GM23338 (cell line): ENCODE measurements around the gene ACOT11.

ENCODE experiments used
- CREB1 ChIP-seq: fragments of 250-450 bp; sonication (Bioruptor Pico); IDR thresholded peaks from 2 replicates; pipeline ENCODE4 v1.5.0; 2020; ENCODE audit warnings: low read depth, mild to moderate bottlenecking, moderate library complexity
- CTCF ChIP-seq, 2 experiments: fragments of 200-600 bp in 1 of 2; sonication (generic) in 1 of 2; conservative IDR thresholded peaks; 2 replicates each; pipeline versions ENCODE4 v1.5.1 to v1.6.1; 2016 to 2017; ENCODE audit warnings: antibody characterized with exemption in 2 of 2, low read depth in 2 of 2, mild to moderate bottlenecking in 2 of 2, moderate library complexity in 1 of 2
- EZH2 ChIP-seq: fragments of 200-600 bp; sonication (generic); IDR thresholded peaks from one replicate; pipeline ENCODE4 v1.8.0; 2017; ENCODE audit warnings: antibody characterized with exemption, mild to moderate bottlenecking, low read depth; ENCODE audit not compliant: unreplicated experiment
- EZH2phosphoT487 ChIP-seq: fragments of 200-600 bp; sonication (generic); IDR thresholded peaks from one replicate; pipeline ENCODE4 v1.8.1; 2018; ENCODE audit warnings: antibody characterized with exemption; ENCODE audit not compliant: unreplicated experiment
- JUNB ChIP-seq: IDR thresholded peaks from one replicate; pipeline ENCODE4 v1.6.1; 2016; ENCODE audit warnings: antibody characterized with exemption; ENCODE audit not compliant: unreplicated experiment
- NANOG ChIP-seq: IDR thresholded peaks from 2 replicates; pipeline ENCODE4 v1.6.1; 2016; ENCODE audit warnings: antibody characterized with exemption, borderline replicate concordance
- POLR2AphosphoS5 ChIP-seq: IDR thresholded peaks from 2 replicates; pipeline ENCODE4 v1.6.1; 2016; ENCODE audit warnings: antibody characterized with exemption, low read depth
- REST ChIP-seq: IDR thresholded peaks from one replicate; pipeline ENCODE4 v1.6.1; 2018; ENCODE audit warnings: antibody characterized with exemption; ENCODE audit not compliant: unreplicated experiment
- STAT1 ChIP-seq: IDR thresholded peaks from one replicate; pipeline ENCODE4 v1.6.1; 2016; ENCODE audit warnings: antibody characterized with exemption; ENCODE audit not compliant: unreplicated experiment
- ZNF331 ChIP-seq: fragments of 250-450 bp; sonication (Bioruptor Pico); IDR thresholded peaks from 2 replicates; pipeline ENCODE4 v1.5.0; 2020; ENCODE audit warnings: low read depth, mild to moderate bottlenecking, moderate library complexity
- ZNF462 ChIP-seq: fragments of 250-450 bp; sonication (Bioruptor Pico); IDR thresholded peaks from 2 replicates; pipeline ENCODE4 v1.5.0; 2020; ENCODE audit warnings: mild to moderate bottlenecking, moderate library complexity

GRCh38 chr1:54650417-54650816, 102.4 kb downstream of the ACOT11 start:
- TF ChIP-seq CTCF (conservative IDR thresholded peaks at IDR 0.05; ENCODE audit: low read depth in 2 of 2) (no peak), STAT1 (no peak), EZH2 (no peak), EZH2phosphoT487 (no peak), POLR2AphosphoS5 (no peak), REST (no peak), CREB1 (CRISPR knock-in tag) (no peak), NANOG (no peak), JUNB (no peak), ZNF462 (CRISPR knock-in tag) (no peak), ZNF331 (CRISPR knock-in tag) (no peak)
